Lung (tissue), 12 donors: ENCODE data around the gene QRICH2. TPM values are rescaled to one million over a fixed set of nuclear protein-coding genes. Genes with fewer than 3 reads are reported as not detected.
"Not testable (repeated sequence)": the region's sequence is repeated elsewhere in the genome, so short reads cannot be mapped to it uniquely, and the experiment has no call there.

ENCODE experiments used
- ATAC-seq: fragments of 200-7000 bp; cut with Tn5 transposase; one replicate; pipeline ENCODE4 v1.9.1; 2020; ENCODE audit warnings: moderate number of reproducible peaks; ENCODE audit not compliant: insufficient read depth, low FRiP score
- DNase-seq, 3 donors: peaks; one replicate each; pipeline ENCODE4 v3.0.0-alpha.2; 2013 to 2017
- H3K27ac ChIP-seq, 2 donors: one replicate each; pipeline ENCODE4 v1.5.1; 2013; ENCODE audit warnings: mild to moderate bottlenecking in 2 of 2, moderate library complexity in 2 of 2, control low read depth in 1 of 2, inconsistent platforms in 1 of 2, low read depth in 1 of 2, low read length in 1 of 2
- H3K27me3 ChIP-seq, 3 donors: one replicate each; pipeline ENCODE4 v1.5.1; 2013; ENCODE audit warnings: low read length in 2 of 3; ENCODE audit not compliant: control insufficient read depth in 3 of 3, insufficient read depth in 3 of 3
- H3K36me3 ChIP-seq, 4 donors: one replicate each; pipeline ENCODE4 v1.5.1; 2013; ENCODE audit warnings: low read length in 4 of 4, mild to moderate bottlenecking in 1 of 4, moderate library complexity in 1 of 4; ENCODE audit not compliant: control insufficient read depth in 4 of 4, insufficient read depth in 4 of 4
- H3K4me1 ChIP-seq, 5 donors: one replicate each; pipeline ENCODE4 v1.5.1; 2013; ENCODE audit warnings: low read length in 5 of 5, mild to moderate bottlenecking in 2 of 5, moderate library complexity in 1 of 5; ENCODE audit not compliant: control insufficient read depth in 5 of 5, insufficient read depth in 5 of 5
- H3K4me3 ChIP-seq: one replicate; pipeline ENCODE4 v1.5.1; 2013; ENCODE audit warnings: mild to moderate bottlenecking, control low read depth, moderate library complexity
- H3K9ac ChIP-seq, 2 donors: one replicate each; pipeline ENCODE4 v1.5.1; 2013; ENCODE audit warnings: low read length in 2 of 2, control low read depth in 1 of 2; ENCODE audit not compliant: insufficient read depth in 1 of 2
- H3K9me3 ChIP-seq, 4 donors: one replicate each; pipeline ENCODE4 v1.5.1; 2013; ENCODE audit warnings: low read length in 3 of 4, mild to moderate bottlenecking in 1 of 4, moderate library complexity in 1 of 4; ENCODE audit not compliant: control insufficient read depth in 4 of 4, insufficient read depth in 3 of 4
- WGBS, 2 donors: extraction: QIAGEN DNeasy Blood & Tissue Kit; methylation state at CpG; one replicate each; pipeline ENCODE4 v1.1.7; 2013; 5-methylcytosine and 5-hydroxymethylcytosine counted together
- polyA plus RNA-seq, 2 donors: library from polyadenylated mRNA; stranded (reverse); fragments of 200-250 nt; gene quantifications; one replicate each; pipeline ENCODE4 v1.2.1, GENCODE V29; 2013
- total RNA-seq, 2 donors: library from RNA; depleted of rRNA in 1 of 2; stranded (reverse); fragments of >200 nt in 1 of 2; gene quantifications; one replicate each; pipeline ENCODE4 v1.2.1, GENCODE V29; 2014 to 2021
- TF ChIP-seq, protein P1 (sequence below): IDR thresholded peaks from 2 replicates; pipeline ENCODE4 v1.5.1; 2012; ENCODE audit warnings: mild to moderate bottlenecking; ENCODE audit errors: control extremely low read depth, extremely low read depth
- donor health status: control.
- donor health status: control.
- donor health status: Bipolar disorder and iron deficiency.
- donor health status: healthy.
- donor health status: DM: yes; HTN: yes; CAD: no.

Gene QRICH2
- total and polyA plus RNA-seq, 4 donors, result 2.3 to 4.7 (median 2.7) TPM

DNA sequence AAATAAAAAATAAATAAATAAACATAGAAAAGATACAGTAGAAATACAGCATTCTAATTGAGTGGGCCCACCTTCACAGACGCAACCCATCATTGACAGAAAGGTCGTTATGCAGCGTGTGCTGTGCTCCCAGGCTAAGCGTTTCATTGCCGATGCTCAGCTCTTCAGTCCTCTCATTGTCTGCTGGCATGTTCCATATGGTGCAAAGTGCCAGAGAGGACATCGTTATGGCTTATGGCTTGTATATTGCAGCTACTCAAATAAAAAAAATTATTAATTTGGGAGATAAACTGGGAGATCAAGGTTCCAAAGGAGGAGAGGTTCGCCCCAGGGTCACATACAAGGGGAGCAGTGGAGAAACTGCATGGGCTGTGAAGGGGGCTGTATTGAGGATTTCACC is 54.2 kb downstream of the QRICH2 start:
- peak in 2 of 3 donors; percentile 65 to 69 for DNase-seq
- WGBS, 2 donors, result 91 to 95% methylated on average over 7 of the region's 7 CpGs
- ATAC-seq, result no peak

DNA sequence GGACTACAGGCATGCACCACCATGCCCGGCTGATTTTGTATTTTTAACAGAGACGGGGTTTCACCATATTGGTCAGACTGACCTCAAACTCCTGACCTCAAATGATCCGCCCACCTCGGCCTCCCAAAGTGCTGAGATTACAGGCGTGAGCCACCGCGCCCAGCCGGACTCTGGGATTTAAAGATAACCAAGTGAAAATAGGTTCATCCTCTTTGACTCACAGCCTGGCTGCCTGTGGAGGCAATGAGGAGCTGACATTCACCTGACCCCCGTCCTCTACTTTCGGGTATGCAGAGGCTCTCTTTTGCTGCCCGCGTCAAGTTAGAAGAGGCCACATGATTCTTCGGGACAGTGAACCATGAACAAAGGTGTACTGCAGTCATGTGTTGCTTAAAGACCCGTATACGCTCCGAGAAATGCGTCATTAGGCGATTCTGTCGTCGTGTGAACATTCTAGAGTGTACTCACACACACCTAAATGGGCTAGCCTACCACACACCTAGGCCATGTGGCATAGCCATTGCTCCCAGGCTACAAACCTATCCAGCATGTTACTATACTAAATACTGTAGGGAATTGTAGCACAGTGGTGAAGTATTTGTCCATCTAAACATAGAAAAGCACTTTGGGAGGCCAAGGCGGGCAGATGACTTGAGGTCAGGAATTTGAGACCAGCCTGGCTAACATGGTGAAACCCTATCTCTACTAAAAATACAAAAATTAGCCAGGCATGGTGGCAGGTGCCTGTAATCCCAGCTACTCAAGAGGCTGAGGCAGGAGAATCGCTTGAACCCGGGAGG is 54.9 kb downstream of the QRICH2 start:
- not testable (repeated sequence) for ATAC-seq, H3K27me3 ChIP-seq, H3K4me1 ChIP-seq, H3K4me3 ChIP-seq, DNase-seq, H3K36me3 ChIP-seq, H3K9me3 ChIP-seq, H3K9ac ChIP-seq
- WGBS, 2 donors, result 79 to 84% methylated on average over 23 of the region's 23 CpGs
- H3K27ac ChIP-seq, result peak overlapping the region in 1 of 2 donors; percentile 62

More for the DNA sequence above, 54.2 kb downstream of the QRICH2 start:
- Histone ChIP-seq H3K4me1 (peaks cover 0 to 11% (median 3%) of the 10 kb centered on the region in 5 donors), H3K4me3 (no peak overlapping the region), H3K9me3 (no peaks in the 10 kb centered on the region), H3K9ac (no peak overlapping the region), H3K27me3 (no peaks in the 10 kb centered on the region), H3K36me3 (no peaks in the 10 kb centered on the region), H3K27ac (no peak overlapping the region)
- TF ChIP-seq, protein P1, sequence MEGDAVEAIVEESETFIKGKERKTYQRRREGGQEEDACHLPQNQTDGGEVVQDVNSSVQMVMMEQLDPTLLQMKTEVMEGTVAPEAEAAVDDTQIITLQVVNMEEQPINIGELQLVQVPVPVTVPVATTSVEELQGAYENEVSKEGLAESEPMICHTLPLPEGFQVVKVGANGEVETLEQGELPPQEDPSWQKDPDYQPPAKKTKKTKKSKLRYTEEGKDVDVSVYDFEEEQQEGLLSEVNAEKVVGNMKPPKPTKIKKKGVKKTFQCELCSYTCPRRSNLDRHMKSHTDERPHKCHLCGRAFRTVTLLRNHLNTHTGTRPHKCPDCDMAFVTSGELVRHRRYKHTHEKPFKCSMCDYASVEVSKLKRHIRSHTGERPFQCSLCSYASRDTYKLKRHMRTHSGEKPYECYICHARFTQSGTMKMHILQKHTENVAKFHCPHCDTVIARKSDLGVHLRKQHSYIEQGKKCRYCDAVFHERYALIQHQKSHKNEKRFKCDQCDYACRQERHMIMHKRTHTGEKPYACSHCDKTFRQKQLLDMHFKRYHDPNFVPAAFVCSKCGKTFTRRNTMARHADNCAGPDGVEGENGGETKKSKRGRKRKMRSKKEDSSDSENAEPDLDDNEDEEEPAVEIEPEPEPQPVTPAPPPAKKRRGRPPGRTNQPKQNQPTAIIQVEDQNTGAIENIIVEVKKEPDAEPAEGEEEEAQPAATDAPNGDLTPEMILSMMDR, result no peak

DNA sequence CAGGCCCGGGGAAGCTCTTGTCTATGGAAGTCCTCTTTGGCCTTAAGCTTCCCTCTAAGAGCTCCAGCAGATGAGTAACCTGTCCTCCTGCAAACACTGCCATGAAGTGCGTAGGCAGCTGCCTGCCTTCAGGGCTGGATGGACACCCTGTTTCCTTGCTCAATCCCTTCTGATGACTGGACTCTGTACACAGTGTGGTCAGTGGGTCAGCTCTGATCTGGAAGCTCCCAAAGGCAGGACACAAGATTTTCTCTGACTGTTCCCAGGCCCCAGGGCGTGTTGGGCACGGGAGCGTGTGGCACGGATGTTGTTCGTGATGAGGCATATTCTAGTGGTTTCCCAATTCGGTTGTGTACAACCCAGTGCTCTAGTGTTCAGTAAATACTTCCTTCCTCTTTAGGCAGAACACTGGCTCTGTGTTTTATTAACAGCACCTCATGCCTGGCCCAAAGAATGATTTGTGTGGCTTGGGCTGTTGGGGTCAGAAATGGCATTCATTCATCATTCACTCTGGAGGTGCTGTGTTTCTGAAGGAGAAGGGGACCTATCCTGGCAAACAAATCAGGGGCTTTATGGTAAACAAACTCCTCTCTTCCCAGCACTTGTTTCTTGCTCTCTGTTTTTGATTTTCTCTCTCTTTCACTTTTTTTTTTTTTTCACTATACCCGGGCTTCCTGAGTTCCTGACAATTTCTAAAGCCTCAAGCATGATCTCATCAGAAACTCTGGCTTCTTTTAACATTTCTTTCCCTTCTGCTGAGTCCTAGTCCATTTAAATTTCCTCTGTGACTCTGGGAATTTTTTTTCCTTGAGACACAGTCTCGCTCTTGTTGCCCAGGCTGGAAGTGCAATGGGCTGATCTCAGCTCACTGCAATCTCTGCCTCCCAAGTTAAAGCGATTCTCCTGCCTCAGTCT is 55.8 kb downstream of the QRICH2 start:
- no peak overlapping the region for H3K4me3 ChIP-seq
- no peaks in the 10 kb centered on the region for H3K27me3 ChIP-seq
- DNase-seq (peak in 1 of 3 donors; percentile 34), ATAC-seq (peak; percentile 81)
- H3K9me3 ChIP-seq, result no peaks in the 10 kb centered on the region
- H3K36me3 ChIP-seq, result no peaks in the 10 kb centered on the region
- H3K4me1 ChIP-seq, result peaks cover 0 to 9% (median 3%) of the 10 kb centered on the region in 5 donors
- peak overlapping the region in 1 of 2 donors; percentile 90 for H3K27ac ChIP-seq
- TF ChIP-seq, protein P1, result no peak
- 19 to 30% methylated on average over 11 of the region's 11 CpGs for WGBS, 2 donors
- H3K9ac ChIP-seq, result no peak overlapping the region
